RWPE1 (cell line): ENCODE measurements around the gene HOXD9.

Experiments used
- CTCF ChIA-PET: fragments of 350-600 bp; sonication (Branson Sonifier 250); formaldehyde crosslinking; extraction: SDS; loops from one replicate; lab custom pipeline; 2021; lab: Yijun Ruan, JAX
- POLR2A ChIA-PET: fragments of 400-600 bp; formaldehyde crosslinking; extraction: SDS; loops from one replicate; lab custom pipeline; 2020; ENCODE audit warnings: antibody characterized with exemption; ENCODE audit not compliant: low non-redundant PET; lab: Yijun Ruan, JAX
- DNase-seq: peaks from one replicate; pipeline ENCODE4 v3.0.0; 2012; ENCODE audit warnings: low spot score
- H3K27ac ChIP-seq: fragments of 450-650 bp; 2 replicates; pipeline ENCODE4 v1.5.1; 2017
- TF ChIP-seq, protein P1 (sequence below): fragments of 450-650 bp; conservative IDR thresholded peaks from 2 replicates; pipeline ENCODE4 v1.5.1; 2017; ENCODE audit warnings: low read depth, mild to moderate bottlenecking

HOXD9 gene

GRCh38 chr2:176169181-176169580, 46.7 kb downstream of the HOXD9 start:
- TF ChIP-seq, protein P1, sequence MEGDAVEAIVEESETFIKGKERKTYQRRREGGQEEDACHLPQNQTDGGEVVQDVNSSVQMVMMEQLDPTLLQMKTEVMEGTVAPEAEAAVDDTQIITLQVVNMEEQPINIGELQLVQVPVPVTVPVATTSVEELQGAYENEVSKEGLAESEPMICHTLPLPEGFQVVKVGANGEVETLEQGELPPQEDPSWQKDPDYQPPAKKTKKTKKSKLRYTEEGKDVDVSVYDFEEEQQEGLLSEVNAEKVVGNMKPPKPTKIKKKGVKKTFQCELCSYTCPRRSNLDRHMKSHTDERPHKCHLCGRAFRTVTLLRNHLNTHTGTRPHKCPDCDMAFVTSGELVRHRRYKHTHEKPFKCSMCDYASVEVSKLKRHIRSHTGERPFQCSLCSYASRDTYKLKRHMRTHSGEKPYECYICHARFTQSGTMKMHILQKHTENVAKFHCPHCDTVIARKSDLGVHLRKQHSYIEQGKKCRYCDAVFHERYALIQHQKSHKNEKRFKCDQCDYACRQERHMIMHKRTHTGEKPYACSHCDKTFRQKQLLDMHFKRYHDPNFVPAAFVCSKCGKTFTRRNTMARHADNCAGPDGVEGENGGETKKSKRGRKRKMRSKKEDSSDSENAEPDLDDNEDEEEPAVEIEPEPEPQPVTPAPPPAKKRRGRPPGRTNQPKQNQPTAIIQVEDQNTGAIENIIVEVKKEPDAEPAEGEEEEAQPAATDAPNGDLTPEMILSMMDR, result no peak
- DNase-seq, result no peak
- no peak overlapping the region for H3K27ac ChIP-seq
- CTCF ChIA-PET, result no interaction called here
- POLR2A ChIA-PET, result interaction anchor here (0.6 to 1.0 kb wide), 2 partner anchors 11 to 29 kb away, joined by 3 to 8 read pairs; no protein-coding TSS in a partner anchor

DNA sequence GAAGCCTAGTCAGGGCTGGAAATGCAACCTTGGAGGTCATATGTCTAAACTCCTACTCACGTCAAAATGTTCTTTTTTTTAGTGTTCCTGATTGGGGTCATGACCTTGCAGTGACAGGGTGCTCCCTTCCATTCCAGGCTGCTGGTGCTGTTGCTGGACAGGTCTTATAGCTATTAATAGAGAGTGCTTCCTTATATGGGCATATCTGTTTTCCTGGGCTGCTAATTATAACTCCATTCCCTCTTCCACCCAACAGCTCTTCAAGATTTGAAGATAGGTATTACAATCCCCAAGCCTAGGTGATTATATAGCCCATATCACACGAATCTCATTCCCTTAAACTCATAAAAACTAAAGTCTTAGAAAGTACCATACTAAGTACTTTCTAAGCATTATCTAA, 47.2 kb downstream of the HOXD9 start:
- POLR2A ChIA-PET, result no interaction called here
- TF ChIP-seq, protein P1, result no peak
- H3K27ac ChIP-seq, result no peak overlapping the region
- CTCF ChIA-PET, result no interaction called here
- DNase-seq, result no peak

- TF ChIP-seq, protein P1, result no peak
- CTCF ChIA-PET, result no interaction called here
- DNase-seq, result no peak
- POLR2A ChIA-PET, result no interaction called here
- H3K27ac ChIP-seq, result no peak overlapping the region
Measured at GRCh38 chr2:176170602-176171305, 48.2 kb downstream of the HOXD9 start.

GRCh38 chr2:176171351-176172006, 49.0 kb downstream of the HOXD9 start:
- POLR2A ChIA-PET, result no interaction called here
- no peak overlapping the region for H3K27ac ChIP-seq
- CTCF ChIA-PET, result no interaction called here
- TF ChIP-seq, protein P1, result no peak
- no peak for DNase-seq

DNA sequence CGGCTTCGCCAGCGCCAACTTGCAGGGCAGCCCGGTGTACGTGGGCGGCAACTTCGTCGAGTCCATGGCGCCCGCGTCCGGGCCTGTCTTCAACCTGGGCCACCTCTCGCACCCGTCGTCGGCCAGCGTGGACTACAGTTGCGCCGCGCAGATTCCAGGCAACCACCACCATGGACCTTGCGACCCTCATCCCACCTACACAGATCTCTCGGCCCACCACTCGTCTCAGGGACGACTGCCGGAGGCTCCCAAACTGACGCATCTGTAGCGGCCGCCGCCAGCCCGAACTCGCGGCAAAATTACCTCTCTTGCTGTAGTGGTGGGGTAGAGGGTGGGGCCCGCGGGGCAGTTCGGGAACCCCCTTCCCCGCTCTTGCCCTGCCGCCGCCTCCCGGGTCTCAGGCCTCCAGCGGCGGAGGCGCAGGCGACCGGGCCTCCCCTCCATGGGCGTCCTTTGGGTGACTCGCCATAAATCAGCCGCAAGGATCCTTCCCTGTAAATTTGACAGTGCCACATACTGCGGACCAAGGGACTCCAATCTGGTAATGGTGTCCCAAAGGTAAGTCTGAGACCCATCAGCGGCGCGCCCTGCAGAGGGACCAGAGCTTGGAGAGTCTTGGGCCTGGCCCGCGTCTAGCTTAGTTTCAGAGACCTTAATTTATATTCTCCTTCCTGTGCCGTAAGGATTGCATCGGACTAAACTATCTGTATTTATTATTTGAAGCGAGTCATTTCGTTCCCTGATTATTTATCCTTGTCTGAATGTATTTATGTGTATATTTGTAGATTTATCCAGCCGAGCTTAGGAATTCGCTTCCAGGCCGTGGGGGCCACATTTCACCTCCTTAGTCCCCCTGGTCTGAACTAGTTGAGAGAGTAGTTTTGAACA, 49.7 kb downstream of the HOXD9 start:
- TF ChIP-seq, protein P1, result no peak
- POLR2A ChIA-PET, result no interaction called here
- no peak overlapping the region for H3K27ac ChIP-seq
- CTCF ChIA-PET, result interaction anchor here (0.9 kb wide), 1 partner anchor 31 kb away, joined by 4 read pairs; no protein-coding TSS in a partner anchor
- no peak for DNase-seq
